ENCODE measurements around the gene OR52H1. TPM values are rescaled to one million over a fixed set of nuclear protein-coding genes. Genes with fewer than 3 reads are reported as not detected.

OR52H1 gene
- total RNA-seq, 5 donors from 2014 or later (not counting 1 experiment from before 2014, with no cell fraction given): 0.25 to 0.26 TPM; not detected in 3

GRCh38 chr11:5546457-5546856, 1.9 kb downstream of the OR52H1 start:
- no peak overlapping the region for H3K27ac Mint-ChIP-seq
- POLR2A ChIA-PET: no interaction called here

DNA sequence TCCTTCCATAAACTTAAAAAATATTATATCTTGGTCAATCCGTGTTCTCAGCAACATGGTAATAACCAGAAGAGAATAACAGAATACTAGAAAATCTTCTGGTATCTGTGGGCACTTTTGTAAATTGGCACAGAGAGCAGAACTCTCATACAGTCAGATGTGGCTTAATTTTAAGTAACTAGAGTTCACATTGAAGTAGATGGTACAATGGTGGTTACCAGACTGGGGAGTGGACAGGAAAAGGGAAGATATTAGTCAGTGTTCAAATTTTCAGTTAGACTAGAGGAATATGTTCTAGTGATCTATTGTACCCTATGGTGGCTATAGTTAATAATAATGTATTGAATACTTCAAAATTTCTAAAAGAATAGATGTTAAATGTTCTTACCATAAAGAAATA, 6.9 kb downstream of the OR52H1 start:
- CTCF ChIA-PET: interaction anchor here in 1 of 2 donors (0.6 kb wide), 1 partner anchor 128 kb away, joined by 6 read pairs; no protein-coding TSS in a partner anchor
- no peaks in the 10 kb centered on the region for H3K4me1 ChIP-seq (ENCODE audit: control insufficient read depth in 1 of 2, extremely low read depth in 1 of 2, insufficient read depth in 2 of 2, low read length in 2 of 2)
- peaks cover 3 to 5% (median 5%) of the 10 kb centered on the region in 3 donors for H3K9me3 Mint-ChIP-seq
- no peaks in the 10 kb centered on the region for H3K36me3 ChIP-seq (ENCODE audit: control insufficient read depth in 2 of 2, extremely low read depth in 1 of 2, insufficient read depth in 1 of 2, low read length in 1 of 2)
- no peaks in the 10 kb centered on the region for H3K27me3 ChIP-seq (replicated peaks in 1 of 2; ENCODE audit: control insufficient read depth in 2 of 2, extremely low read depth in 1 of 2, insufficient read depth in 2 of 2, low read length in 1 of 2)
- H3K27ac Mint-ChIP-seq: no peak overlapping the region
- H3K27ac ChIP-seq (ENCODE audit: low read length): no peak overlapping the region
- ATAC-seq (replicated peaks in 1 of 4) (no peak), DNase-seq (no peak)
- no peaks in the 10 kb centered on the region for H3K9me3 ChIP-seq
- peaks cover 3% of the 10 kb centered on the region in 2 donors for H3K27me3 Mint-ChIP-seq
- POLR2A ChIA-PET: no interaction called here
- H3K4me3 Mint-ChIP-seq: no peak overlapping the region
- no peaks in the 10 kb centered on the region for H3K36me3 Mint-ChIP-seq
- H3K4me3 ChIP-seq (ENCODE audit: control insufficient read depth in 1 of 2, extremely low read depth in 1 of 2, low read length in 1 of 2): no peak overlapping the region
- no peaks in the 10 kb centered on the region for H3K4me1 Mint-ChIP-seq
- no CpG with 5 or more reads among the region's 1 CpG for WGBS (ENCODE audit: insufficient coverage)

More at GRCh38 chr11:5546457-5546856, 1.9 kb downstream of the OR52H1 start:
- WGBS (ENCODE audit: insufficient coverage): 91% methylated on average over 1 of the region's 3 CpGs
- no peak overlapping the region for H3K27ac ChIP-seq (ENCODE audit: low read length)
- ATAC-seq (replicated peaks in 1 of 4) (no peak), DNase-seq (no peak)
- H3K4me1 ChIP-seq (ENCODE audit: control insufficient read depth in 1 of 2, extremely low read depth in 1 of 2, insufficient read depth in 2 of 2, low read length in 2 of 2): no peaks in the 10 kb centered on the region
- H3K9me3 ChIP-seq: no peaks in the 10 kb centered on the region
- H3K27me3 ChIP-seq (replicated peaks in 1 of 2; ENCODE audit: control insufficient read depth in 2 of 2, extremely low read depth in 1 of 2, insufficient read depth in 2 of 2, low read length in 1 of 2): no peaks in the 10 kb centered on the region
- CTCF ChIA-PET: no interaction called here
- peaks cover 0 to 4% (median 0%) of the 10 kb centered on the region in 3 donors for H3K9me3 Mint-ChIP-seq
- no peaks in the 10 kb centered on the region for H3K4me1 Mint-ChIP-seq
- no peaks in the 10 kb centered on the region for H3K36me3 ChIP-seq (ENCODE audit: control insufficient read depth in 2 of 2, extremely low read depth in 1 of 2, insufficient read depth in 1 of 2, low read length in 1 of 2)
- peaks cover under 1 to 1% of the 10 kb centered on the region in 2 donors for H3K27me3 Mint-ChIP-seq
- H3K4me3 ChIP-seq (ENCODE audit: control insufficient read depth in 1 of 2, extremely low read depth in 1 of 2, low read length in 1 of 2): no peak overlapping the region
- H3K4me3 Mint-ChIP-seq: no peak overlapping the region
- H3K36me3 Mint-ChIP-seq: no peaks in the 10 kb centered on the region

- no peaks in the 10 kb centered on the region for H3K27me3 ChIP-seq (replicated peaks in 1 of 2; ENCODE audit: control insufficient read depth in 2 of 2, extremely low read depth in 1 of 2, insufficient read depth in 2 of 2, low read length in 1 of 2)
- H3K36me3 Mint-ChIP-seq: no peaks in the 10 kb centered on the region
Observed at GRCh38 chr11:5536482-5536881, 11.9 kb downstream of the OR52H1 start.

GRCh38 chr11:5534046-5534445, 14.3 kb downstream of the OR52H1 start:
- H3K4me1 ChIP-seq (ENCODE audit: control insufficient read depth in 1 of 2, extremely low read depth in 1 of 2, insufficient read depth in 2 of 2, low read length in 2 of 2): no peaks in the 10 kb centered on the region
- ChIA-PET POLR2A (no interaction called here), CTCF (interaction anchor here in 1 of 2 donors (0.5 kb wide), 1 partner anchor 827 kb away, joined by 4 read pairs; no protein-coding TSS in a partner anchor)
- Mint-ChIP-seq H3K9me3 (peaks cover 5 to 6% (median 5%) of the 10 kb centered on the region in 3 donors), H3K4me3 (no peak overlapping the region), H3K27ac (no peak overlapping the region), H3K36me3 (no peaks in the 10 kb centered on the region), H3K27me3 (peaks cover 0 to 1% of the 10 kb centered on the region in 2 donors), H3K4me1 (no peaks in the 10 kb centered on the region)
- no peak for DNase-seq
- no peak overlapping the region for H3K27ac ChIP-seq (ENCODE audit: low read length)
- H3K36me3 ChIP-seq (ENCODE audit: control insufficient read depth in 2 of 2, extremely low read depth in 1 of 2, insufficient read depth in 1 of 2, low read length in 1 of 2): no peaks in the 10 kb centered on the region
- H3K4me3 ChIP-seq (ENCODE audit: control insufficient read depth in 1 of 2, extremely low read depth in 1 of 2, low read length in 1 of 2): no peak overlapping the region
- WGBS (ENCODE audit: insufficient coverage): no CpG with 5 or more reads among the region's 1 CpG
- no peaks in the 10 kb centered on the region for H3K9me3 ChIP-seq
- peaks cover 0 to 3% of the 10 kb centered on the region in 2 experiments for H3K27me3 ChIP-seq (replicated peaks in 1 of 2; ENCODE audit: control insufficient read depth in 2 of 2, extremely low read depth in 1 of 2, insufficient read depth in 2 of 2, low read length in 1 of 2)
- ATAC-seq (replicated peaks in 1 of 4): no peak

More at GRCh38 chr11:5536482-5536881, 11.9 kb downstream of the OR52H1 start:
- no peaks in the 10 kb centered on the region for H3K9me3 ChIP-seq
- no peak overlapping the region for H3K4me3 ChIP-seq (ENCODE audit: control insufficient read depth in 1 of 2, extremely low read depth in 1 of 2, low read length in 1 of 2)
- ChIA-PET CTCF (no interaction called here), POLR2A (no interaction called here)
- H3K4me1 ChIP-seq (ENCODE audit: control insufficient read depth in 1 of 2, extremely low read depth in 1 of 2, insufficient read depth in 2 of 2, low read length in 2 of 2): no peaks in the 10 kb centered on the region
- Mint-ChIP-seq H3K4me1 (no peaks in the 10 kb centered on the region), H3K27ac (no peak overlapping the region), H3K27me3 (peaks cover 3% of the 10 kb centered on the region in 2 donors), H3K9me3 (peaks cover 5 to 6% (median 5%) of the 10 kb centered on the region in 3 donors), H3K4me3 (no peak overlapping the region)
- DNase-seq (no peak), ATAC-seq (replicated peaks in 1 of 4) (no peak)
- H3K36me3 ChIP-seq (ENCODE audit: control insufficient read depth in 2 of 2, extremely low read depth in 1 of 2, insufficient read depth in 1 of 2, low read length in 1 of 2): no peaks in the 10 kb centered on the region
- H3K27ac ChIP-seq (ENCODE audit: low read length): no peak overlapping the region

GRCh38 chr11:5531053-5531831, 17.1 kb downstream of the OR52H1 start:
- Mint-ChIP-seq H3K4me1 (no peaks in the 10 kb centered on the region), H3K27me3 (no peaks in the 10 kb centered on the region), H3K9me3 (peaks cover 0 to under 1% (median 0%) of the 10 kb centered on the region in 3 donors), H3K36me3 (no peaks in the 10 kb centered on the region), H3K27ac (no peak overlapping the region), H3K4me3 (no peak overlapping the region)
- H3K4me3 ChIP-seq (ENCODE audit: control insufficient read depth in 1 of 2, extremely low read depth in 1 of 2, low read length in 1 of 2): no peak overlapping the region
- WGBS (ENCODE audit: insufficient coverage): 100% methylated on average over 1 of the region's 2 CpGs
- no peak for ATAC-seq (replicated peaks in 1 of 4)
- ChIA-PET POLR2A (no interaction called here), CTCF (no interaction called here)
- H3K27me3 ChIP-seq (replicated peaks in 1 of 2; ENCODE audit: control insufficient read depth in 2 of 2, extremely low read depth in 1 of 2, insufficient read depth in 2 of 2, low read length in 1 of 2): peaks cover 0 to 3% of the 10 kb centered on the region in 2 experiments
- H3K27ac ChIP-seq (ENCODE audit: low read length): no peak overlapping the region
- no peak for DNase-seq
- H3K36me3 ChIP-seq (ENCODE audit: control insufficient read depth in 2 of 2, extremely low read depth in 1 of 2, insufficient read depth in 1 of 2, low read length in 1 of 2): no peaks in the 10 kb centered on the region
- H3K4me1 ChIP-seq (ENCODE audit: control insufficient read depth in 1 of 2, extremely low read depth in 1 of 2, insufficient read depth in 2 of 2, low read length in 2 of 2): no peaks in the 10 kb centered on the region
- no peaks in the 10 kb centered on the region for H3K9me3 ChIP-seq

DNA sequence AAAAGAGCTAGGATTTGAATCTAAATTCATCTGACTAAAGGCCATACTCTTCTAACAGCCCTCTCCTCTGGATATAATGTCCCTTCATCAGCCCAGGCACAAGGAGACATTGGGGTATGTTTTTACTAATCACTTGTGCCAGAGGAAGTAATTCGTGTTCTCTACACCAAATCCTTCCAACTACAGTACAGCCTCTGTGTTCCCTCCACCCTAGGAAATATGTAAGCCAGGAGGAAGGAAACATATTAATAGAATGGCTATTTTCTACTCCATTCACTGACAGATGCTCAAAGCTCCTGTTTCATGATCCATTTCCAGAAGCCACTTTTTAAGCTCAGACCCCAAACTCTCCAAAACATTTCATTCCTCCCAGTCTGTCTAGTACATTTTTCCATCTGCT, 19.8 kb downstream of the OR52H1 start:
- Histone ChIP-seq H3K4me3 (ENCODE audit: control insufficient read depth in 1 of 2, extremely low read depth in 1 of 2, low read length in 1 of 2) (no peak overlapping the region), H3K4me1 (ENCODE audit: control insufficient read depth in 1 of 2, extremely low read depth in 1 of 2, insufficient read depth in 2 of 2, low read length in 2 of 2) (no peaks in the 10 kb centered on the region), H3K27me3 (replicated peaks in 1 of 2; ENCODE audit: control insufficient read depth in 2 of 2, extremely low read depth in 1 of 2, insufficient read depth in 2 of 2, low read length in 1 of 2) (peaks cover 0 to 3% of the 10 kb centered on the region in 2 experiments), H3K36me3 (ENCODE audit: control insufficient read depth in 2 of 2, extremely low read depth in 1 of 2, insufficient read depth in 1 of 2, low read length in 1 of 2) (no peaks in the 10 kb centered on the region), H3K9me3 (no peaks in the 10 kb centered on the region), H3K27ac (ENCODE audit: low read length) (no peak overlapping the region)
- Mint-ChIP-seq H3K36me3 (no peaks in the 10 kb centered on the region), H3K27ac (no peak overlapping the region), H3K9me3 (no peaks in the 10 kb centered on the region), H3K4me1 (no peaks in the 10 kb centered on the region), H3K27me3 (peaks cover 0 to 3% of the 10 kb centered on the region in 2 donors), H3K4me3 (no peak overlapping the region)
- ChIA-PET POLR2A (no interaction called here), CTCF (no interaction called here)
- no CpG with 5 or more reads among the region's 1 CpG for WGBS (ENCODE audit: insufficient coverage)
- DNase-seq: no peak
- ATAC-seq (replicated peaks in 1 of 4): no peak
